ENCODE data around the gene MS4A13.

The MS4A13 gene

GRCh38 chr11:60589611-60590010 lies 74.4 kb downstream of the MS4A13 start:
- no peak overlapping the region for H3K4me3 Mint-ChIP-seq

More at GRCh38 chr11:60589611-60590010, 74.4 kb downstream of the MS4A13 start:
- ATAC-seq (replicated peaks) = no peak
- Mint-ChIP-seq H3K27ac (no peak overlapping the region), H3K9me3 (peaks cover 13 to 17% of the 10 kb centered on the region in 2 donors), H3K4me1 (peaks cover 0 to 5% of the 10 kb centered on the region in 2 donors), H3K27me3 (peaks cover 0 to 12% of the 10 kb centered on the region in 2 donors), H3K36me3 (peaks cover 4 to 11% of the 10 kb centered on the region in 2 donors)
- DNase-seq = no peak

All from stimulated activated naive B cell treated with anti-CD40 and anti-IgM and Interleukin-4, amounts not matched to agents 10 μg/mL and 1 μg/mL and 100 μg/mL, for 72 hours (primary cell).